ENCODE measurements around the gene TAMALIN.

The TAMALIN gene

DNA sequence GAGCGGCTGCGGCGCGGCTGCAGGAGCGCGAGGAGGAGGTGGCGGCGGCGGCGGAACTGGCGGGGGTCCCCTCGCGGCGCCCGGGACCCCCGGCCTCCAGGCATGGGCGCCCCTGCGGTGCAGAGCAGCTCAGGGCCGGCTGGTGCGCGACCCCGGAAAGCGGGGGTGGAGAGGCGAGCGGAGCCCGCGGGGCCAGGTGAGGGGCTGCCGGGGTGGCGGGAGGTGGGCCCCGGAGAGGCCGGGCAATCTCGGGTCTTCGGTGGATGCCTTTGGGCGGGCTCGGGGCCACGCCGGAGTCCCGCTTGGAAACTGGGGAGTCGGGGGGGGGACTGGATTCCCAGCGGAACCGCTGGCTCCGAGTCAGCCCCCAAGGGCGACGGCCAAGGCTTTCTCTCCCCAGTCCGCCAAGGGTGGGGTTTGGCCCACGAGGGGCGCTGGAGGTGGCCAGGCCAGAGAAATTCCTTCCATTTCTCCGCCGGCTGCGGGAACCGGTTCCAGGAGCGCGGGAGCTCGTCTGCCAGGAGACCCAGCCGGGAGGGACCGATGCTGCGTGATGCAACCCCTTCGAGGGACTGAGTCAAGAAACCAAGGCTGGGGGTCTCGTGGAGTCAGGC is 30.6 kb downstream of the TAMALIN start:
- DNase-seq, result no peak

DNA sequence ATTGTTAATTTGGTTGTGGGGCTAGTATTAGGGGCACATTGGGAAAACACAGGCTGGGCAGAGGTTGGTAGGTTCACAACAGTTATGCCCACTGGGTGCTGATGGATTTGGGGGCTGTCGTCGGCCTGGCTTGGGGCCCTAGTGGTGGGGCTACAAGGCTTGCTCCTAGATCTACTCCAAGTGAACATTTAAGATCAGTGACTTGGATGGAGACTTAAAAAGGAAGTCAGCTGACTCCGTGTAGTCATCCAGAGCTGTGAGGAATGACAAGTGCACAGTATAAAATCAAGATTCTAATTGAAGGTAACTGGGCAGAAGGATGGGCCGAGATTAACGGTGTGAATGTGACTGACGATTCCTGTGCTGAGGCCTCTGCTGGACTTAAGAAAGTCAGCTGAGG is 31.7 kb downstream of the TAMALIN start:
- no peak for DNase-seq

DNA sequence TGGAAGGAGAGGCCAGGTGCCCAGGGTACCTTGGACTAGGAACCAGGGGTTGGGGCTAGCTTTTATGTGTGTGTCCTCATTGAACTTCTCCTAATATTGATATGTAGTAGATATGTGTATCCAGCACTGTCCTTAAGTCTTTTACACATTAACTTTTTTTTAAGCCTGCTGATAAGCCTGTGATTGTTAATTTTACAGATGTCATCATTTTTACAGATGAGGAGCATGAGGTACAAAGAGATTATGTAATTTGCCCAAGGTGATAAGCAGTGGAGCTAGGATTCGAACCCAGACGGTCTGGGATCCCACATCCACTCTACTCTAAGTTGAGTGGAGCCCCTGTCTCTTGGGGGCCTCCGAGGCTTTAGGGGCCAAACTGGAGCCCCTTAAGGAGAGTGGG is 34.3 kb downstream of the TAMALIN start:
- DNase-seq, result no peak

DNA sequence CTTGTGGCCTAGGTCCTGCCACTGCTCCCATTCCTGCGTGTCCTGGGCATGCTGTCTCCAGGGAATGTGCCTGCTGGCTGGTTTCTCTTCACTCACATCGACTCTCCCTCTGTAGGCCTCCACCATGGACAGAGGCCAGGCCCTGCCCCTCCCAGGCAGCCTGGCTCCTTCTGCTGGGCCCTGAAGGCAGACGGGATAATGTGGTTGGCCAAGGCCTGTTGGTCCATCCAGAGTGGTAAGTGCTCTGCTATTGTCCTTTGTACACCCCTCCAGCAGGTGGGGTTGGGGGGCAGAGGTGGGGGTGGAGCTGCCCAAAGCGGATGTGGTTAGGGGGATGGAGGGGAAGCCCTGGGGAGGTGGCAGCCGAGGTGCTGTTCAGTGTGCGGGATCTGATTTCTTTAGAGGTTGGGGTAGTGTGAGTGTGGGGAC is 35.0 kb downstream of the TAMALIN start:
- DNase-seq, result no peak

DNA sequence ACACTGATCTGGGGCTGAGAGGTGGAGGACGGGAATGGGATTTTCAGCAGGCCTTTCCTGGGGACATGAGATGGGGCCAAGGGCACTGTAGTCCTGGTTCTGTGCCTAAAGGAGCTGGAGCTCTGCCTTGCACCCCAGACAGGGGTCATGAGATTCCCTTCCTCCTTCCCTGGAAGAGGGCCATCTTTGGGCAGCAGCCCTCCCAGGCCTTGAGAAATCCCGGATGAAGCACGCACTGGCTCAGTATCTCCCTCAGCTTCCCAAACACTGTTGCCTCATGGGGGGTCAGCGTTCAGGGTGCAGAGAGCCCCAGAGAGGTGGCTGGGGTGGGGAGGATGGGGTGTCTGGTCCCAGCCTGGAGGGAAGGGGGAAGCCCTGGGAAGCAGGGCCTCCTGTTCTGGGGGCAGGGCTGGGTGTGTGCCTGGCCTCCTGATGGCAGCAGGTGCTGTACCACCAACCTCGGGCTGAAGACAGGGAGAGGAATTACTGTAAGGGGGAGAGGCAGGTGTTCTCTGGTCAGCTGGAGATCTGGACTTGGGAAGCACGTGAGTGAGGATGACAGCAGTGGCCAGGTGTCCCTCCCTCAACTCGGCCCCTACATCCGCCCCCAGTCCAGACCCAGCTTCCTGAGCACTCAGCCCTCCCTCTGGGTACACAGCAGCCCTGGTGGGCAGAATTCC is 36.1 kb downstream of the TAMALIN start:
- no peak for DNase-seq

DNA sequence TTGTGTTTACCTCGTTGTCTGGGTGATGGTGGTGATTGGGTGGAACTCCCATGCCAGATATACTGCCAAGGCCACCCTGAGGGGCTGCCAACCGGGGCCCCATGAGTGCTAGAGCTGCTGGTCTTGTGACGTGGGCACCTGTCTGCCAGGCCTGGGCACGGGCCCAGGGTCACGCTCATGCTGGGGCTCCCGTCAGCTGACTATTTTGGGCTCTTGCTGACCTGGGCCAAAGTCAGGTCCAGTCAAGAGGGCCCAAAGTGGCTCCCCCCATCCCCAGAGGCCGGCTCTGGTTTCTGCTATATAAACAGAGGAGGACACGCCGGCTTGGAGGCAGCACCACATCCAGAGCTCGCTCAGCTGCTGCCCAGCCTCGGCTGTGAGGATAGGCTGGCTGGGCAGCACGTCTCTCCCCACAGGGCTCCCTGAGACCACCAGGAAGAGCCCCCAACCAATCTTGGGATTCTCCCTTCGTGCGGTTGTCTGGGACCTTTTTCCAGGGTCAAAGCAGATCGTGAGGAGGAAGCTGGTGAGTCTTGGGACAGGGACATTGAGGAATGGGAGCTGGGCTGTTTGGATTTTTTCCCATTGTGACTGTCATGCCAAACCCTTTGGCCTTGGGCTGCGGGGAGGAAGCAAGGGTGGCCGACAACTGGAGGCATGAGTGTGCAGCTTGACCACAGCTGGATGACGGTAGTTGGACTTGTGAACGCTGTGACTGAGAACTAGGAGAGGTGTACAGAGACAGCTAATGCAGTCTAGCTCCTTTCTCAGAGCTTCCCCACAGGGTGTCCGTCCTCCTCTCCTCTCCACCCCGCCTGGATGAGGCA is 36.9 kb downstream of the TAMALIN start:
- no peak for DNase-seq

DNA sequence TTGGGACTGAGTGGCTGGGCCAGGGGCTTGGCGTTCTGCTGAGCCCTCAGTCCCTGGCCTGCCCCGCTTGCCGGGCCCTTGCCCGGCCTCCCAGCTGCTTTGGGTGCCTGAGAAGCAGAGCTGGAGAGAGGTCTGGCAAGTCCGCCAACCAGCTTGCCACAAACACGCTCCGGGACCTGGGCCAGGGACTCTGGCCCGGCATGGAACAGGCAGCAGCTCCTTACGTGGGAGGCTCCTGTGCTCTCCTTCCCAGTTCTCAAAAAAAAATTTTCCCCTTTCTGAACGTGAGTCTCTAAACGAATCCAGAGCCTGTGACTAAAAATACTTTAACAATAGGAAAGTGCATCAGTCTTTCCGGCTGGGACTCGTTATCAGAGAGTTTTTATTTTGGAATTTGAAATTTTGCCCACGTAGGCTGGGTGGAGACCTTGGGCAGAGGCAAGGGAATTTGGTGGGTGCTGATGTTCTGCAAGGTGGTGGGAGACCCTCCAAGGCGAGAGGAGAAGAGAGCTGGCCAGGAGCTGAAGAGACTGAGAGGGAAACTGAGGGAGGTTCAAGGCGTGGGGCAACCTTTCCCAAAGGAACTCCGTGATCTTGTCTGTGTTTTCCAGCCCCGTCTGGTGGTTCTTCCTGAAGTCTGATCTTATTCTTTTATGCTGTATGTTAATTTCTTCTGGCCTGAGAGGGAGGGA is 37.7 kb downstream of the TAMALIN start:
- no peak for DNase-seq

DNA sequence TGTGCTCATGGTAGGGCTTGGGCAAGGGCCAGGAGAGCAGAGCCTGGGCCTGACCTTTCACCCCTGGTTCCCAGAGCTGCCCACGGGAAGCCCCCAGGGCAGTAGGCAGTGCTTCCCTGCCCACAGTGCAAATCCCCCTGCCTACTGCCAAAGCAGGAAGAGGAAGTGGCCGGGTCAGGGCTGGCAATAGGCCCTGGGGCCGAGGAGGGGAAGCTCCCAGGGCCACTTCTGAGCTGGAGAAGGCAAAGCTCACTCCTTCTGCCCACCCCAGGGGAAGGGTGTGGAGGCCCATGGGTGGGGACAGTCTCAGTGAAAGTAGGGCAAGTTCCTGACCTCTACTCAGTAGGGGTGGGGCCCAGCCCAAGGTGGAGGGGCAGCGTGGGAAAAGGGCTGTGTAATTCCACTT is 39.1 kb downstream of the TAMALIN start:
- no peak for DNase-seq

DNA sequence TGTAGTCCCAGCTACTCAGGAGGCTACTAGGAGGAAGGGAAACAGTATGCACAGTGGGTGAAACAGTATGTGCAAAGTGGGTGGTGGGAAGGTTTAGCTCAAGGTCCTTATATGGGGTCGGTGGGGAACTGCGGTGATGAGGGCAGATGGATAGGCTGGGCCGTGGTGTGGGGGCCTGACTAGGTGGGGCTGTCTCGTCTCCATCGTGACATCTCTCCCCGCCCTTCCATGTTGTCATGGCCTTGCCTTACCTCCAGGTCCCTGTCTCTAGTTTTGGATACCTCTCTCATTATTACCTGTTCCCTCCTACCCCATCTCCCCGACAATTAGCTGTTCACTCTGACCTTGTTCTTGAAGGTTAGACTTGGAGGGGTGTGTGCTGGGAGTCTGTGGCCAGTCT is 40.1 kb downstream of the TAMALIN start:
- DNase-seq, result no peak

DNA sequence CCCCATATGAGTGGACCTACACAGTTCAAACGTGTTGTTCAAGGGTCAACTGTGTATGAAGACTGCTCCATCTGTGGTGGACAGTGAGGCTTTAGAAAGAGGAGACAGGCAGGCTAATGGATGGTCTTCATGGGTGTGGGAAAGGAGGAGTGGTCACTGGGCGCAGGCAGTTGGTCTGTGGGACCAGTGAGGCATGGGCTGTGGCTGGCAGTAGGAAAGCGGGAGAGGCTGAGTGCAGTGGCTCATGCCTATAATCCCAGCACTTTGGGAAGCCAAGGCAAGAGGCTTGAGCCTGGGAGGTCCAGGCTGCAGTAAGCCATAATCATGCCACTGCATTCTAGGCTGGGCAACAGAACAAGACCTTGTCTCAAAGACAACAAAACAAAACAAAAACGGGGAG is 42.5 kb downstream of the TAMALIN start:
- no peak for DNase-seq

DNA sequence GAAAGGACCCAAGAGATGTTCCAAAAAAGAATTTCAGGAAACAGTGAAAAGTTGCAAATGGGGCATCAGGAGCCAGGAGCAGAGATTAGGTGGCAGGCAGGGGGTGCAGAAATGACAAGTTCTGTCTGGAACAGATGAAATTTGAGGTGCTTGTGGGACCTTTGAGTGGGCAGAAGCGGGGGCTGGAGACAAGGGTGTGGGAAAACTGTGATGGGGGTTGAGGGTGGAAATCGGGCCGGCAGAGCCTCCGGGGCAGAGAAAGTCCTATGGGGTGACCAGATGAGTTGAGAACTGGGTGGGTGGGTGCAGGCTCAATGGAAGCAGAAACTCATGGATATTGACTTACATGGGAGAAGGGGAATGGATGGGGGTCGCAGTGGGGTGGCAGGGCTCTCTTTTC is 42.9 kb downstream of the TAMALIN start:
- DNase-seq, result no peak

DNA sequence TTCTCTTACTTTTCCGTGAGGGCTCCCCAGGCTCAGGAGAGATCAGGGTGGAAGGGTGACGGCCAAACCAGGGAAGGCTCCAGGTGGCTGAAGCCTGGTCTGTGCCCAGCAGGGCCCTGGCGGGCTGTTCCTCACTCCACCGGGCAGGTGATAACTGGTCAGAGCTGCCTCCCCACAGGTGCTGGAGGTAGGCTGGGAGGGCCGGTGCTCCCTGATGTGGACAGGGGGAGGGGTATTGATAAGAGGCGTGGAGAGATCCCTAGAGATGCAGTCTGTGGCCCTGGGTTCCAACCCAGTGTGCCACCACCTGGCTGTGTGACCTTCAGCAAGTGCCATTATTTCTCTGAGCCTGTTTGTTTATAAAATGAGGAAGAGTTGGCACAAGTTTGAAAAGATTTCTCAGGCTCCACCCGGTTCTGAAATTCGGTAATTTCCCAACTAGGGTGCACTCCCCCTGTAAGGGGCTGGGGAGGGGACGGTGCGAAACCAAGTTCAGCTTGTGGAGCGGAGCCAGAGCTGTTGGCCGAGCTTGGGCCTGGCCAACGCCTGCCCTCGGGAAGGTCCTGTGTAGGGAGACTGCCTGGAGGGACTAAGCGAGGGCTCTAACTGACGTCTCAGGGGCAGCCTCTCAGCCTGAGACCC is 43.5 kb downstream of the TAMALIN start:
- DNase-seq, result no peak

DNA sequence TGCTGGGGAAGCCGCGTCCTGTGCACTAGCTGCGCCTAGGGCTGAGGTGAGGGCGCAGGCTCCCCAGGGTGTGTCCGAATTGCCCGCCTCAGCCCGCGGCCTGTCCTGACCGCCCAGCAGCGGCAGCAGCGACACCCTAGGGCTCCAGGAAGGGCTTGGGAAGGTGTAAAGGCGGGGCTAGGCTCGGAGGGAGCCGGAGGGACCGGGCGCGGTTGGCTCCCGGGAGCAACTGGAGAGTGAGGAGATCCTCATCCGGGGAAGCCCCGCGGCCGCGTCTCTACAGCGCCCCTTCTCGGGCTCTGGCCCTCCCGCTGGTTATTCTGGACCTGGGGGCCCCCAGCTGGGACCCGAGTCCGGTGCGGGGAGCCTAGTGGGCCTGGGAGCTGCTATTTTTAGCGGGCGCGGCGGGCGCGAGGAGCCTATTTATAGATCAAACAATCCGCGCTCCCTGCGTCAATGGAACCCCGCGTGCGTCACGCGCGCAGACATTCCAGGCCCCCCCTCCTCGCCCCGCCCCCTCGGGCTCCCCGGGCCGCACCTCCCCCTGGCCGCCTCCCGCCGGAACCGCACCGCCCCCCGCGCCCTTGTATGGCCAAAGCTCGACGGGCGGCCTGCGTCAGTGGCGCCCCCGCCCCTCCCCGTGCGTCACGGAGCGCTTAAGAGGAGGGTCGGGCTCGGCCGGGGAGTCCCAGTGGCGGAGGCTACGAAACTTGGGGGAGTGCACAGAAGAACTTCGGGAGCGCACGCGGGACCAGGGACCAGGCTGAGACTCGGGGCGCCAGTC is 44.2 kb downstream of the TAMALIN start, which contains the start of gene NR4A1:
NR4A1 (plus strand) TSS at position 685 of the 784 bp plus-strand sequence. CDS start 2,887 bp downstream, outside the sequence.
- DNase-seq, result peak; percentile 65

DNA sequence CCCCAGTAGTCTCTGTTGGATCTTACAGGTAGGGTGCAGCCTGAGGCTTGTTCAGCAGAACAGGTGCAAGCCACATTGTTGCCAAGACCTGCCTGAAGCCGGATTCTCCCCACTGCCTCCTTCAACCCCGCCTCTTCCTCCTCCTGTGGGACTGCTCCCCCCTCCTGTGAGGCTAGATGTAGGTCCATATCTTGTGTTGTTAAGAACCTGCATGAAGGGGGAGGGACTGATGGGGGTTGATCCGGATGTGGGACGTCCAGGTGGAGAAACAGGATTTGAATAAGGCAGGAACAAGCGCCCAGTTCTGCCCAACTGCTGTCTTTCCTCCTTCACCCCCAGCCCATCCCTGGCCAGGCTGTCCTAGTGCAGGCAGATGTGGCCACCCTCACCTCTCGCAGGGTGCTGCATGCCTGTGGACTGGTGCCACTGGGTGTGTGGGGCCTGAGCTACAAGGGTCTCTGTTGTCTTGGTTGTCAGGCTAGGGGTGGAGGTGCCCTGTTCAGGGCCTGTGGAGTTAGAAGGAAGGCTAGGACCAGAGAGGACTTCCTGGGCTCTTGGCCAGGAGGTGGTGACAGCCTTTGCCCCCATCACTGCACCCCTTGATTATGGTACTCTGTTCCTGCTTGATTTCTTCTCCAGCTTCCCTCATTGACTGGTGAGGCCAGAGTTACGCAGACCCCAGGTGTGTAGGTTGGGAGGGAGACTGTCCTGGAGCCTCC is 45.9 kb downstream of the TAMALIN start:
- no peak for DNase-seq

DNA sequence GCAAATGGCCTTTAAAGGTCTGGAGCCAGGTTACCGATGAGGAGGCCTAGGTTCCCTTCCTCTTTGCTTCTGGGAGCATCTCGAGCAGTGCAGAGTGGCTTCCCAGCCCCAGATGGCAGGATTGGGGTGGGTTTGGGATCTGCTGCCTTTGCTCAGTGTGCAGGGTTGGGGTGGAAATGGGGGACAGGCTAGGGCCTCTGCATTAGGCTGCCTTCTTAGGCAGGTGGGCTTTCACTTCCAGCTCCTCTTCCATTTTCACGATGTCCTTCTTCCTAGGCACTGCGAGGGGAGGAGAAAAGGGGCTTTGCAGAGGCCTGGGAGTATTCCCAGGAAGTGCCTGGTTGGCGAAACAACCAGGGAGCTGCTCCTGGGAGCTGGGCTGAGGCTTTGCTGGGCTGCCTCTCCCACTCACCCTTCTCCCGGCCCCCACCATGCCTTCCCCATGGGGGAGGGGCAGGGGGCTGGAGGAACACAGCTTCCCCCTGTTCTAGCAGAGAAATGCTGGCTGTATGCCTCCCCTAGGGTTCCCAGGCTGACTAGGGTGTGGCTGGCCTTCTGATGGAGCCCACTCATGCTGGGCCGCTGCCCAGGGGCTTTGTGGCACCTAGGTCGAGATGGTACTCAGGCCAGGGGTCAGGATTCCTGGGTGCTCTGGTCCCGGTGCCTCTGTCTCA is 46.9 kb downstream of the TAMALIN start:
- no peak for DNase-seq

DNA sequence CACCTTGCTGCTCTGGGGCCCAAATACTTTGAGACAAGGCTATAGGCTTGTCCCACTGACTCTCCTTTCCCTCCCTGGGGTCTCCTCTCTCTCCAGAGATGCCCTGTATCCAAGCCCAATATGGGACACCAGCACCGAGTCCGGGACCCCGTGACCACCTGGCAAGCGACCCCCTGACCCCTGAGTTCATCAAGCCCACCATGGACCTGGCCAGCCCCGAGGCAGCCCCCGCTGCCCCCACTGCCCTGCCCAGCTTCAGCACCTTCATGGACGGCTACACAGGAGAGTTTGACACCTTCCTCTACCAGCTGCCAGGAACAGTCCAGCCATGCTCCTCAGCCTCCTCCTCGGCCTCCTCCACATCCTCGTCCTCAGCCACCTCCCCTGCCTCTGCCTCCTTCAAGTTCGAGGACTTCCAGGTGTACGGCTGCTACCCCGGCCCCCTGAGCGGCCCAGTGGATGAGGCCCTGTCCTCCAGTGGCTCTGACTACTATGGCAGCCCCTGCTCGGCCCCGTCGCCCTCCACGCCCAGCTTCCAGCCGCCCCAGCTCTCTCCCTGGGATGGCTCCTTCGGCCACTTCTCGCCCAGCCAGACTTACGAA is 47.6 kb downstream of the TAMALIN start:
- no peak for DNase-seq

DNA sequence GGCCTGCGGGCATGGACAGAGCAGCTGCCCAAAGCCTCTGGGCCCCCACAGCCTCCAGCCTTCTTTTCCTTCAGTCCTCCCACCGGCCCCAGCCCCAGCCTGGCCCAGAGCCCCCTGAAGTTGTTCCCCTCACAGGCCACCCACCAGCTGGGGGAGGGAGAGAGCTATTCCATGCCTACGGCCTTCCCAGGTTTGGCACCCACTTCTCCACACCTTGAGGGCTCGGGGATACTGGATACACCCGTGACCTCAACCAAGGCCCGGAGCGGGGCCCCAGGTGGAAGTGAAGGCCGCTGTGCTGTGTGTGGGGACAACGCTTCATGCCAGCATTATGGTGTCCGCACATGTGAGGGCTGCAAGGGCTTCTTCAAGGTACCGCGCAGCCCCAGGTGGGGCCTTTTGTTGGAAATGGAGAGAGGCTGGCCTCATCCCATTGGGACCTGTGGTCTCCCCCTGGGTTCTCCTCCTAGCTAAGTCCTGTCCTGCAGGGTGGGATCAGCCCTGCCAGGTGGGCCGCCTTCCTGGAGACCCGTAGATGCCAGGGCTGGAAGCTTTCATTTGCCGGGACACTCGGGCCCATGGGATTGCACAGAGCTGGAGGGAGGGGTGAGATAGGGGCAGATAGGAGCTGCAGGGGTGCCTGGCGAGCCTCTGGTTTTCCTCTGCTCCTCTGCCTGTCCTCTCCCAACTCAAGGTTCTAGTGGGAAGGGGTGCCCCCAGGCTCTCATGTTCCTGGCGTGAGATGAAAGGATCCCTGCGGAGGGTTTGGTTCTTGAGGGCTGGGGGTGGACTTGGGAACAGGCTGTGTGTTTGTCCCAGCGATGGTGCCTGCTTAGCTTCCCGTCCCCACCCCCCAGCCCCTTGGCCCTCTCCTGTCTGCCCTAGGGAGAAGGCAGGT is 48.3 kb downstream of the TAMALIN start:
- no peak for DNase-seq

DNA sequence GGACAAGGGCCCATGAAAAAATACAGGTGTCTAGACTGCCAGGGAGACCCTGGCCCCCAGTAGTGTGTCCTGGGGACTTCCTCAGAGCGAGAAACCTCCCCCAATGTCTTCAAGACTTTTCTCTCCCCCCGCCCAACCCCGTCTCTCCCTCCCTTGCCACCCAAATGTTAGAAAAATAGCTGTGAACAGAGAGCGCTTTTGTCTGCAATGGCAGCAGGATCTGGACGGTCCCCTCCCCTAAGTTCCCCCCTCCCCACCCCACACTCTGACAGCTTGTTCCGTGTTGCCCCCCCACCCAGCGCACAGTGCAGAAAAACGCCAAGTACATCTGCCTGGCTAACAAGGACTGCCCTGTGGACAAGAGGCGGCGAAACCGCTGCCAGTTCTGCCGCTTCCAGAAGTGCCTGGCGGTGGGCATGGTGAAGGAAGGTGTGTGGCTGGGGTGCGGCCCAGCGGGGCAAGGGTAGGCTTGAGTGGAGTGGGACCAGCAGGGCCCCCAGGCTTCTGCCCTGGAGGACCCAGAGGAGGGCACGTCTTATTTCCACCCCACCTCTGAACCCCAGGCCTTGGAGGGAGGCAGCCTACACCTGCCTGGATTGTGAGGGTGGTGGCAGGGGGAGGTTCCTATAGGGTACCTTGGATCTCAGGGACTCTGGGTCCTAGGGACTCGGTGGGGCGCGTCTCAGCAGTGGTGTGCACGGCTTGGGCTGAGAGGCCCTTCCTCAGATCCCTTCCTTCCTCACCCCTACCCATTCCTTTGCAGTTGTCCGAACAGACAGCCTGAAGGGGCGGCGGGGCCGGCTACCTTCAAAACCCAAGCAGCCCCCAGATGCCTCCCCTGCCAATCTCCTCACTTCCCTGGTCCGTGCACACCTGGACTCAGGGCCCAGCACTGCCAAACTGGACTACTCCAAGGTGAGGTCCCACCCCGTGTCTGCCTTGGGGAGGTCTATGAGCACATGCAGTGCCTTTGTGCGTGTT is 49.3 kb downstream of the TAMALIN start:
- DNase-seq, result no peak

All from NCI-H1105 treated with DMSO at 0.1 percent for 48 hours (cell line).